GM19351 (cell line): Measurements from ENCODE around the gene HSPA1B.
"Not testable (repeated sequence)": the region's sequence is repeated elsewhere in the genome, so short reads cannot be mapped to it uniquely, and the experiment has no call there.

Source experiments
- ATAC-seq: cut with Tn5 transposase; IDR thresholded peaks from one replicate; pipeline ENCODE4 v1.9.1; 2021; ENCODE audit warnings: mild to moderate bottlenecking, moderate library complexity; ENCODE audit not compliant: unreplicated experiment

The HSPA1B gene

DNA sequence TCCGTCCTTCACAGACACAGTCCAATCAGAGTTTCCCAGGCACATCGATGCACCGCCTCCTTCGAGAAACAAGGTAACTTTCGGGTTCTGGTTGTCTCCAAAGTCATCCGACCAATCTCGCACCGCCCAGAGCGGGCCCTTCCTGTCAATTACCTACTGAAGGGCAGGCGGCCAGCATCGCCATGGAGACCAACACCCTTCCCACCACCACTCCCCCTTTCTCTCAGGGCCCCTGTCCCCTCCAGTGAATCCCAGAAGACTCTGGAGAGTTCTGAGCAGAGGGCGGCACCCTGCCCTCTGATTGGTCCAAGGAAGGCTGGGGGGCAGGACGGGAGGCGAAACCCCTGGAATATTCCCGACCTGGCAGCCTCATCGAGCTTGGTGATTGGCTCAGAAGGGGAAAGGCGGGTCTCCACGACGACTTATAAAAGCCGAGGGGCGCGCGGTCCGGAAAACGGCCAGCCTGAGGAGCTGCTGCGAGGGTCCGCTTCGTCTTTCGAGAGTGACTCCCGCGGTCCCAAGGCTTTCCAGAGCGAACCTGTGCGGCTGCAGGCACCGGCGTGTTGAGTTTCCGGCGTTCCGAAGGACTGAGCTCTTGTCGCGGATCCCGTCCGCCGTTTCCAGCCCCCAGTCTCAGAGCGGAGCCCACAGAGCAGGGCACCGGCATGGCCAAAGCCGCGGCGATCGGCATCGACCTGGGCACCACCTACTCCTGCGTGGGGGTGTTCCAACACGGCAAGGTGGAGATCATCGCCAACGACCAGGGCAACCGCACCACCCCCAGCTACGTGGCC, at the start of gene HSPA1B:
TSS of gene HSPA1B (plus strand) at position 453 of the 794 bp plus-strand sequence. CDS start at position 666, 213 bp downstream.
- ATAC-seq: peak; percentile 66

DNA sequence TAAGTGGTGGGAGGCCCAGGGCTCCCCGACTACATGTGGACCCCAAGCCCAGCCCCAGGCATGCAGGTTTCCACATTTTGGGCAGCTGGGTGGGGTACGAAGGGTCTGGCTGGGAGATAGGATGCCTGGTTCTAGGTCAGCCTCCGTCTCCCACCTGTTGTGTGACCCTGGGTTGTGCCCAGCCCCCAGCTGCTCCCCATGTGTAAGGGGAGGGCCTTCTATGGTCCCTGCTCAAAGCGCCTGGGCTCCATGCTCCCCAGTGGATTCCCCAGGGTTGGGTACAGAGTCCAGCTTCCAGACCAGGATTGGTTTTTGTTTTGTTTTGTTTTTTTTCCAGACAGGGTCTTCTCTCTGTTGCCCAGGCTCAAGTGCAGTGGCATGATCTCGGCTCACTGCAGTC, 49.3 kb upstream of the HSPA1B start:
- no peak for ATAC-seq

DNA sequence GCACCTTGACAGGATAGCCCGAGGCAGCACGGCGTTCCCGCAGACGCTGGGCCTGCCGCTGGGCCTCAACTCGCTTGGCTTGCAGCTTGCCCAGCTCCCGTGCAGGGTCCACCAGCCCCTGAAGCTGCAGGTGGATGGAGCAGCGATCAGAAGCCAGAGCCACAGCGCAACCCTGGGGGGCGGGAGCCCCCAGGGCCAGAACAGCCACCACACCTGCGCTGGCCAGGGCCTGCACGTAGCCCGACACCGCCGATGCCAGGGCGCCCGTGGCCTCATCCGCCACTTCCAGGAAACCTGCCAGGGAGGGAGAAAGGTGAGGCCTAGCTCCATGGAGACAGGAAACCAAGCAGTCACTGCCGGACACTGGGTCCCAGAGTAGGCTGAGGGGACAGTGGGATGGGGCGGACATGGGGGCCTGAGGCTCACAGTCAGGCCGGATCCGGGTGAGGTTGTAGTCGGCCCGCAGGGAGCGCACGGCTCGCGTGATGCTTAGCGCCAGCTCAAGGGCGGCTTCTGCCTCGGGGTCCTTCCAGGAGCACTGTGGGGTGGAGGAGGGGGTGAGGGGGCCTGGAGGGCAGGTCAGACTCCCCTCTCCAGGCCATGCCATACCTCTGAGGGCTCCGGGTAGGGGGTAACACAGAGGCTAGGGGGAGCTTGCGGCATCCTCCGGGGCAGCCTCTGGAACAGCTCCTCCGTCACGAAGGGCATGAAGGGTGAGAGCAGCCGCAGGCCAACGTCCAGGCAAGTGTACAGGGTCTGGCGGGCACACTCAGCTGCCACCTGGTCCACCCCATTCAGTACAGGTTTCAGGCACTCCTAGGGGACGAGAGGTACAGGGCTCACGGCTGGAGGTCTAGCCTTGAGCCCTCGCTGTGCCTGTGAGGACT, 48.3 kb upstream of the HSPA1B start:
- ATAC-seq: no peak

DNA sequence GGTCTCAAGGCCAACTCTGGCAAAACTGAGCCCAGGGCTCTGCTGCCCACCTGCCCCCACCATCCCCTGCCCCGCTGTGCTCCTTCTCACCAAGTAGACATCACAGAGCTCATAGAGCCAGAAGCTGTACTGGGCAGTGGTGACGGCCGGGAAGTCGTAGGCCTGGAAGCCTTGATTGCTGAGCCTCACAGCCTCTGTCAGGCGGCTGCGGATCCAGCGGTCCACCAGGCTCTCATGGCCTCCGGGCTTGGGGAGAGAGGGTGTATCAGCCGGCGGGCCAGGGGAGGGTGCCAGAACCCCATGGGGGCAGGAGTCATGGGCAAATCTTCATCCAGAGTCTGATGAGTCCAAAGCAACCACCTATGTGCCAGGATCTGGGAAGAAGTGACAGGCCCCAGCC, 47.6 kb upstream of the HSPA1B start:
- ATAC-seq: no peak

DNA sequence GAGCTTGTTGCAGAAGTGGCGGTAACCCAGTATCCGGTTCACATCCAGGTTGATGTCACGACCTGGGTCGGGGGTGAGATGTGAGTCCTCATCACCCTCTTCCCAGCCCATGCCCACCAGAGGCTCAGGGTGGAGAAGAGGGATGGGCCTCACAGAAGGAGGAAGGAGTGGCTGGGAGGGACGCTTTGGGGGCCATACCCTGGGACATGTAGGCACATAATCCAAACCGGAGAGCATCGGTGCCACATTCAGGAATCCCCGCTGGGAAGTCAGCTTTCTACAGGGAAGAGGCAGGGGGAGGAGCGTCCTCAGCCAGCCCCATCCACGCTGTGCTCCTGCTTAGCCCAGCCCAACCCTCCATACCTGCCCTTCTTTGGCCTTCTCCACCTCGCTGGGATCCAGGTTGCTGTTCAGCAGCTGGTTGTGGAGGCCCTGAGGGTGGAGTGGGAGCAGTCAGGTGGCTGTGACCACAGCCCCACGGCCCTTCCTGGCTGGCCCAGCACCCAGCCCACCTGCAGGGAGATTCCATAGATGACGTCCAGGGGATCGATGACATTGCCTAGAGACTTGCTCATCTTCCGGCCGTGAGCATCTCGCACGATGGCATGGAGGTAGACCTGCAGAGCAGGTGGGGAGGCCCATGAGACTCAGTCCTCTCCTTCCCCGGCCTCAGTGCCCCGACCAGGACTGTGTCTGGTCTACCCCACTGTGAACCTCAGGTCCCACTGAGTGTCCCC, 46.9 kb upstream of the HSPA1B start:
- ATAC-seq: no peak

DNA sequence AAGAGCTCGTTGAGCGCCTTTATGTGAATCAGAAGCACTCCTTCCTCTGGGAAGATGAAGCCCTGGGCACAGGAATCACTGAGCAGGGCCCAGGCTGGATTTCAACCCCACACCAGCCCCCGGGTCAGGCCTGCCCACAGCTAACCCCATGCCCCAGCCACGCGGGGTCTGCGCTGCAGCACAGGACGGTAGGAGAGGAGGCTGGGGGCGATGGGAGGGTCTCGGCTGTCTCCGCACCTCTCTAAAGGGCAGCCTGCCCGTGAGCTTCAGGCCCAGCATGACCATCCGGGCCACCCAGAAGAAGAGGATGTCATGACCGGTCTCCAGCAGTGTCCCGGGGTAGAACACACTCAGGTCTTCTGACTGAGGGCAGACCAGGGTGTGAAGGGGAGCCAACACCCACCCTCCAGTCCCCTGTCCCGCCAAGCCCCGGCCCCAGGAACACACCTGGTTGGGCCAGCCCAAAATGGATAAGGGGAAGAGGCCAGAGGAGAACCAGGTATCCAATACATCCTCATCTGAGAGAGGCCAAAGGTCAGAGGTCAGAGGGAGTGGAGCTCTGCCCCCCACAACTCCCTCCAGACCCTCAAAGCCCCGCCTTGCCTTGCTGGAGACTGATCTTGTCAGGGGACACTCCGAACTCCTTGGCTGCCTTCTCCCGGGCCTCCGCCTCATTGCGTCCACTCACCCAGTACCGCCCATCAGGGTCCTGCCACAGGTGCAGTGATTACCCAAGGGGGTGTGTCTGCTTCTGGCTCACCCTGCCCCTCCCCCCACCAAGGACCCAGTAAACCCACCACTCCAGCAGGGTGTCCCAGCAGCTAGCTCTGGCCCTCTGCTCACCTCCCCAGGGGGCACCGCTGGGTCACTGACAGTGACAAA, 46.1 kb upstream of the HSPA1B start:
- ATAC-seq: no peak

DNA sequence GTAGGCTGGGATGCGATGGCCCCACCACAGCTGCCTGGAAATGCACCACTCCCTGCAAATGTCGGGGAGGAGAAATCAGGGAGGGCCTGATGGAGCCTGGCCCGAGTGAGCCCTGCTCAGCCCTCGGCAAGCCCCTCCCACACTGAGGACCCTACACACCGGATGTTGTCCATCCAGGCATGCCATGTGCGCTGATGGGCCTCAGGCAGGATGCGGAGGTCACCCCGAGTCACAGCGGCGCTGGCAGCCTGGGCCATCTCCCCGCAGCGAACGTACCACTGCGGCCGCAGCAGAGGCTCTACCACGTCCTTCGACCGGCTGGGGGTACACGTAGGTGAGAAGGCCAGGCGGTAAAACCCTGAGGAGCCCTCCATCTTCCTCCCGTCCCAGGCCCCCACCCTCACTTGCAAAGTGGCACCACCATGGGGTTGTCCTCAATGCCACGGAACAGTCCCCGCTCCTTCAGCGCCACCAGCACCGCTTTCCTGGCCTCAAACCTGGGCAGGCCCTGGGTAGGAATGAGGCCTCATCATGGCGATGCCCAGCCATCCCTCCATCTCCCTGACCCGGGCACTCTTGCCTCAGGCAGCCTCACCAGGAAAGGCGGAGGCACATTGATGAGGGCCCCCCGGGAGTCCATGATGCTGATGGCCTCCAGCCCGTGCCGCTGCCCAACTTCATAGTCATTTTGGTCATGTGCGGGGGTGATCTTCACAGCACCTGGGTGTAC, 45.2 kb upstream of the HSPA1B start:
- ATAC-seq: no peak

DNA sequence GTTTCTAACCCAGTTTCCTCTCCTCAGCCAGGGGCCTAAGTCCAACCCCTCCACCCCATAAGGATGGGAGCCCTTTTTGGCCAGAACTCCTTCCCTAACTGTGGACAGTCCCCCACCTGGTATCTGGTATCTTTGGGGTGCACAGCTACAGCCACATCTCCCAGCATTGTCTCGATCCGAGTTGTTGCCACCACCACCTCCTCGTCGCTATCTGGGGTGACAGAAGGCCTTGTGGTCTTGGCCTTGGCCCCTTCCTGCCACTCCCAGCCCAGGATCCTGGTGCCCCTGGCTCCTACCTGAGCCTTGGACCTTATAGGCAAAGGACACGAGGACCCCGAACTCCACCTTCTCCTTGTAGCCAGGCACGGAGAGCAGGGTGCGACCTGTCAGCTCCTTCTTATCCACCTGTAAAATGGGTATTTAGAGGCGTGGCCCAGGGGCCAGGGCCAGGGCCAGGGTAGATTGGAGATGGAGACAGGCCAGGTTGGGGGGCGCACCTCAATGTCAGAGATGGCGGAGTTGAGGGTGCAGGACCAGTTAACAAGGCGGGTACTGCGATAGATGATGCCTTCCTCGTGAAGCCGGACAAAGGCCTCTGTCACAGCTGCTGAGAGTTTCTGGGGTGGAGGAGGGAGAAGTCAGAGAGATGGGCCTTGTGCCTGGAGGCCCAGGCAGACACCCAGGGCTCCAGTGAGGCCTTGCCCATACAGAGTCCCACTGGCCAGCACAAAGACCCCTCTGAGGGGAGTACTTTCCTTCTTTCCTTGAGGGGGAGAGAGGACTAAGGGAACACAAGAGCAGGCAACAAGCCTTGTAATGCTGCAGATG, 43.2 kb upstream of the HSPA1B start:
- no peak for ATAC-seq

DNA sequence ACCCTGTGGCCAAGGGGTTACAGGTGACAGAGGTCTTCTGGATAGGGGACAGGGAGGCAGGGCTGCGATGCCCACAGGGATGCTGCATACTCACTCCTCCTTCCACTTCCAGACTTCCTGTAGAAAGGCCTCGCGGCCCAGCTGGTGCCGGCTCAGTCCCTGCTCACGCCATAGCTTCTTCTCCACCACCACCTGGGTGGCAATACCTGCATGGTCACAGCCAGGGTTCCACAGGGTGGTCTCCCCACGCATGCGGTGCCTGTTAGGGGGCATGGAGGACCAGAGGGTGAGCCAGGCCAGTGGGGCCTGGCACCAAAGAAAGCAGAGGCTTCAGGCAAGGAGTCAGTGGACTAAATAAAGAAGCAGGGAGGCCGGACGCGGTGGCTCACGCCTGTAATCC, 42.1 kb upstream of the HSPA1B start:
- ATAC-seq: no peak

DNA sequence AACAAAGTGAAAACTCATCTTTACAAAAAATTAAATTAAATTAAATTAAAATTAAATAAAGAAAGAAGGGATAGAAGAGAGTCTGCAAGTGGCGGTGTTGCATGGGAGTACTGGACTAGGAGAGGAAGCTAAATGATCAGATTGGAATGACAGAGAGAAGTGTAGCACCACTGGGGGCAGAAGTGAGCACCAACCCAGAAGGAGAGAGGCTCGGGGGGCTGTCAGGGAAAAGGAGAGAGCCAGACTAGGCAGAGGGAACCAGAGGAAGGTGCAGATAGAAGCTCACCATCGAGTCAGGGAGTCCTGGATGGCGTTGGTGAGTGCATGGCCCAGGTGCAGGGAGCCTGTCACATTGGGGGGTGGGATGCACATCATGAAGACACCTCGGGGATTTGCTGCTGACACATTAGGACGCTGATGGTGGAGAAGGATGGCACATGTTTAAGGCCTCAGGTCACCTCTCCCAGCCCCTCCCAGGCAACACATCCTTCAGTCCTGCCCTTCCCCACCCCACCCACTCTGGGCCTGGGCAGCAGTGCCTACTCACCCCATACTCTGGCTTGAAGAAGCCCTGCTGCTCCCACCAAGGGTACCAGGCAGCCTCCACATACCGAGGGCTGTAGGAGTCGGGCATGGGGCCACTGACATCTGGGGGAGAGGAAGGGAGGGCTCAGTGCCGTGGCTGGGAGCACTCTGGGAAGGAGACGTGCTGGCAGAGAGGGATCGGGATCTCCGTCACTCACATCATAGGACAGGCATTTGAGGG, 36.0 kb upstream of the HSPA1B start:
- ATAC-seq: no peak

DNA sequence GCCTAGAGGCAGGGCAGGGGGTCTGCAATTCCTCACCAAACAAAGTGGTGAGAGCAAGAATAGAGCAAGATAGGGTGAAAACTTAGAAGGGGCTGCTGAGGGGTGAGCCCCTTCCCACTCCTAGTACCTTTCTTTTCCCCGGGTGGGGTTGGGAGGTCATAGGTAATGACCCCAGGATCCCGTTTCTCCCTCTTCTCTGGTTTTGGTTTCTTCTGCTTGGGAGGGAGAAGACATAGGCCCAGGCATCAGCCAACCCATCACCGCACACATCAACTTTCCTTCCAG, 35.5 kb upstream of the HSPA1B start:
- no peak for ATAC-seq

DNA sequence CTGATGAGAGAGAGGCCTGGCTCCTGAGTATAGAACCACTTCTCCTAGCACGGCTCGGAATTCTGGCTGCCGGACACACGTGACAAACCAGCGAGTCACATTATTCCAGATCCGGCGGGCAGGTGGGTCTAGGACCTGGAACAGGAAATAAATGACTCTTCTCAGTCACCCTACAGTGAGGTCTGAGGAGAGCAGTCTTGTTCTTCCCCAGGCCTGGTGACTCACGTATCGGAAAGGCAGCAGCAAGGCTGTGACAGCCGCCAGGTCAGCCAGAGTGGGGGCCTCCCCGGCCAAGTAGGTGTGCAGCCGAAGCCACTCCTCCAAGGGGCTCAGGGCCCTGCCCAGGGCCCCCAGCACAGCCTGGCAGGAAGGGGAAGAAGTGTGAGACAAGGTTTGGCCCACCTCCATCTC, 34.8 kb upstream of the HSPA1B start:
- no peak for ATAC-seq

DNA sequence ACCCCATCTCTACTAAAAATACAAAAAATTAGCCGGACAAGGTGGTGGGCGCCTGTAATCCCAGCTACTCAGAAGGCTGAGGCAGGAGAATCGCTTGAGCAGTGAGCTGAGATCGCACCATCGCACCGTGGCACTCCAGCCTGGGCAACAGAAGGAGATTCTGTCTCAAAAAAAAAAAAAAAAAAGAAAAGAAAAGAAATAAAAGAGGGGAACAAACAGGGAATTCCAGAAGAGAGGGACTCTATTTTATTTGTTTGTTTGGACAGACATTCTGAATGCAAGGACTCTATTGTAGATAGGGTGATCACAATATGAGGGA, 33.7 kb upstream of the HSPA1B start:
- ATAC-seq: not testable (repeated sequence)

DNA sequence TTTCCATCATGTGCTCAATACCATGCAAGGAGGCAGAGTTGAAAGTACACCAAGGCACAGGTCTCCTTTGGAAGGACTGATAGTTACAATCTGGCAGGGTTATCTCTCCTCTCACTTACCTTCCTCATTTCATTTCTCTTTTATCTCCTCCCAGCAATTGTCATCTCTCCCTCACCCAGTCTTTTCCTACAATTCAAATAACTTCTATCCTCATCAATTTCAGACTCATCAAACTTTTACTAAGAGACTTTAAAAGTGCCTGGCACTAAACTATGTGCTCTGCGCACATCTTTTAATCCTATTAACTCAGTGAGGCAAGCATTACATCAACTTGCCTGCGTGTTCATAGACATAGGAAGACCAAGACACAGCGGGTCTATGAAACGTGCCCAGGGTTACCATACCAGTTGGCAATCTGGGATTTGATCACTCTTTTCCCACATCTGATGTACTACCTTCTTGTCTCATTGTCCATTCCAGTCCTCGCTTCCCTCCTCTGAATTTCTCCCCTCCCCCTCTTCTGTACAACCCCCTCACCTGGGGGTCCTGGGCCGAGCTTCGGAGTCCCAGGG, 33.2 kb upstream of the HSPA1B start:
- no peak for ATAC-seq

DNA sequence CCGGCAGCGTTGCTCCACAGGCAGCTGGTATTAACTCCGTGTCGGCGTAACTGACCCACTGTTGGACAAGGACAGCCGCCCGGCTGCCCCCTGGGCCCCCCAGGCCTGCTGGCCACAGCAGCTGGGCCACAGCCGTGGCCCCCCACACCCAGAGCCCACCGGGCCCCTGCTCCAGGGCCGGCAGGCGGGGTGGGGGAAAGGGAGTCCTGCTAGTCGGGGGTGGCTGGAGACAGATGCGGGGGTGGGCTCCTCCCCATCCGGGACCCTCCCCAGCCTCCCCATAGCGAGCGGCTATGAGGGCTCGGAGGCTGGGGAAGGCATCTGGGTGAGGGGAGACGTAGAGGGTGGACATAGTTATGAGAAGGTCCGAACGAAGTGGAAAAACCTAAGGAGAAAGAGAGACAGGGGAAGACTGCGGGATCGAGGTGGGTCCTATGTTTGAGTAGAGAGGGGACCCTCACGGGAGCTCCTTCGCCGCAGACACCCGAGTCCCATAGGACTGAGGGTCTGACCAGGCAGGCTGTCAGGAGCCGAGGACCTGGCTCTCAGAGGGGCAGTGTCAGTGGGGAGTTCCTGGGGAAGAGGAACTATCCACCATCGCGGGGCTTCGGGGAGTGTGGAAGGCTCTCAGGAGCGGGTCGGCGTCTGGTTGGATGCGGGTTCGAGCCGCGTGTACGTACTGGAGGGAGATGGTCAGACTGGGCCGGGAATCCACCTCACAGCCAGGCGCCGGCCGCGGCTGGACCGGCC, 32.5 kb upstream of the HSPA1B start:
- peak; percentile 31 for ATAC-seq

DNA sequence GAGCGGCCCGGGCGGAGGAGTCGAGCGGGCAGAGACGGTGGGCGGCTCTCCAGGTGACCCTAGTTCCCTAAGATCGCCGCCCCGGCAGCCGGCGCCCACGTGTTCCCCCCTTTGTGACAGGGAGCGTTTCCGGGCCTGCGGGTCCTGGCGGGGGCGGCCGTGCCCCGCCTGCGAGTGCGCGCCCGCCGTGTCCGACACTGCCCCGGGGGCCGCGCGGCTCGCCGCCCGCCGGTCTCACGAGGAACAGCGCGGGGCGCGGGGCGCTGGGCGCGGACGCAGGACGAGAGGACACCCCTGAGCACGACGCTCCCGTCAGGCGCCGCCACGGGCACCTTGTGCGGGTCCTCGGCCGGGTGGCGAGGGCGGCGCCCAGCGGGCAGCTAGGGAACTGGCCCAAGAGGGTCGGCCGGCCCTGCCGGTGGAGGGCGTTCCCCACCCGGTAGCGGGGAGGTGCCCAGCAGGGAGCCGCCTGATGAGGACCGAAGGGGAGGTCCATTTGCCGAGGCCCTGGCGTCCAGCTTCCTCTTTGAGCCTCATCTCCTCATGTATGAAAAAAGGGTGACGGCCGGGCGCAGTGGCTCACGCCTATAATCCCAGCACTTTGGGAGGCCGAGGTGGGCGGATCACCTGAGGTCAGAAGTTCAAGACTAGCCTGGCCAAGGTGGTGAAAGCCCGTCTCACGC, 31.8 kb upstream of the HSPA1B start, which contains the start of gene VARS1:
TSS of gene VARS1 (minus strand) at position 137 of the 683 bp plus-strand sequence. CDS start 535 bp downstream, outside the sequence.
- ATAC-seq: peak; percentile 79

DNA sequence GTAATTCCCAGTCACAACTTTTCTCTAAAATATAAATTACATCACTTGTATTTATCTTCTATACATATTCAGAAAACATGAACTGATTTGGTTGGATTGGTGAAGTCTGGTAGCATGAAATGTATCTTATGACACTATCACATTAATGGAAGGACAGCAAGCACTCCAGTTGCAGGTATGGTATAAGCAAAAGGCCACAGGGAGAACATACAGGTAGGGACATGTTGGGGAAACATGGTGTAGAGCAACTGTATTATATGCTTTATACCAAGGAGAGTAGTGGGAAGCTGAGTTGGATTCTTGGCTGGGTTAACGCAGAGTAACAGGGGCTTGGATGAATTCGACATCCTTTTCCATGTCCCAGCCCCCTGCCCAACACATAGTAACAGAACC, 30.5 kb upstream of the HSPA1B start:
- no peak for ATAC-seq
